GM19193 (cell line): Measurements from ENCODE around the gene LMAN2.

Experiments used
- POLR2A ChIP-seq: IDR thresholded peaks from 4 replicates; pipeline ENCODE4 v1.6.1; 2011; ENCODE audit not compliant: insufficient read depth, insufficient read length; ENCODE audit errors: extremely low read depth

Gene LMAN2

DNA sequence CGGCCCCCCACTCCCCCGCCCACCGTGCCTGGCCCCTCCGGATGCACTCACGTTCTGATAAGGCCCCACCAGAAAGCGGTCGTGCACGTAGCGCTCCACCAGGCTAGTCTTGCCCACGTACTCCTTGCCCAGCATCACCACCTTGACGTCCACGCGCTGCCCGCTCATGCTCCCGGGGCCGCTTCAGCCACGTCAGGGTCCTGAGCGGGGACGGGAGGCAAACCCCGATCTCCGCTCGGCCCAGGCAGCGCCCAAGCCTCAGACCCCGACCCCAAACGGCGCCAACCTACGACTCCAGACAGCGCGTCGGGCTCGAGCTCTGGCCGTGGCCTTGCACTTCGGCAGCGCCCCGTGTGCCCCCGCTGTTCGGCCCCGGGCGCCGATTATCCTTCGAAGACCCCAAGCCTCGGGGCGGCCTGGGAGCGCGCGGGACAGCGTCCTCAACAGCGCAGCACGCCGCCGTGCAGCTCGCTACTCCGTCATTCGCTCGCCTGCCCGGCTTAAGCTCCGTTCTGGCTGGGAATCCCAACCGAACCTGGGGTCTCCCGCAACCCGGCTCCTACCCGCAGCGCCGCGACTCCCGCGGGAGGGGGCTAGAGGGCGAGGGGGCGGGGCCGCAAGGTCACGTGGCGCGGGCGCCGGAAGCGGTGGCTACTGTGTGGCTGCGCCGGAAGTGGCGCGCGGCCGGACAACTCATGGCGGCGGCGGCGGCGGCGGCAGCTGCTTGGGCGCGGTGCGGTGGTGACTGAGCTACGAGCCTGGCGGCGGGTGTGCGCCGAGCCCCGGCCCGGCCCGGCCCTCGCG lies 48.1 kb downstream of the LMAN2 start, which contains the start of the genes PRELID1 and RAB24:
PRELID1 (plus strand) TSS at position 679 of the 804 bp plus-strand sequence. CDS start 187 bp downstream, outside the sequence.
RAB24 (minus strand) TSS at position 599 of the 804 bp plus-strand sequence; CDS start at position 168, 431 bp downstream.
- TF ChIP-seq POLR2A: peak; percentile 76

DNA sequence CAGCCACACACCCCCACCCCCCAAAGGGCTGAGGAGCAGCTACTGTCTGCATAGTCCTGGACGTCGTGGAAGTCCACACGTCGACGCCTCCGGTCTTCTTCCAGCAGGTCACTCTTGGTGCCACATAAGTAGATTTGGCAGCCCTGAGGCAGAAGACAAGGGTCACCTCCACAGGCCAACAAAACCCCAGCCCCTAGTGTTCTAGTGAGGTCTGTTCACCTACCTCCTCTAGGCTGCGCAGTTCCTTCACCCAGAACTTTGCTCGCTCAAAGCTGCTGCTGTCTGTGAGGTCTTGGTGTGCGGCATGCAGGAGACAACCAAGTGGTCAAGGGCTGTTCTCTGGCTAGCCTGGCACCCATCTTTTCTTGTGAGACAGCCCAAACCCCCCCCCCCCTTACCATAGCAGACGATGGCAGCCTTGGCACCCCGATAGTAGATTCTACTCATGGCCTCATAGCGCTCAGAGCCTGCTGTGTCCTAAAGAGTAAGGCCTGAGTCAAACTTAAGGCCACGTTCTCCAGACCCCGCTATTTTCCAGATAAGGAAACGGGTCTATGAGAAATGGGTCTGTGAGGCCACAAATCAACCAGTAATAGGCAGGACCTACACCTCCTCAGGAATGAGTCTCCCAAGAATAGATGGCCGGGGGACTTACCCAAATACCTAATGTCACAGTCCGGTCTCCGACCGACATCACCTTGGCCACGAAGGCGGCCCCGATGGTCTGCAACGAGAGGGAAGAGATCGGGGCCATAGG lies 48.9 kb downstream of the LMAN2 start:
- TF ChIP-seq POLR2A: peak; percentile 14

GRCh38 chr5:177301503-177302165 lies 49.8 kb downstream of the LMAN2 start:
- no peak for TF ChIP-seq POLR2A

GRCh38 chr5:177300951-177301350 lies 50.5 kb downstream of the LMAN2 start:
- no peak for TF ChIP-seq POLR2A

GRCh38 chr5:177300236-177300880 lies 51.1 kb downstream of the LMAN2 start:
- TF ChIP-seq POLR2A: no peak

DNA sequence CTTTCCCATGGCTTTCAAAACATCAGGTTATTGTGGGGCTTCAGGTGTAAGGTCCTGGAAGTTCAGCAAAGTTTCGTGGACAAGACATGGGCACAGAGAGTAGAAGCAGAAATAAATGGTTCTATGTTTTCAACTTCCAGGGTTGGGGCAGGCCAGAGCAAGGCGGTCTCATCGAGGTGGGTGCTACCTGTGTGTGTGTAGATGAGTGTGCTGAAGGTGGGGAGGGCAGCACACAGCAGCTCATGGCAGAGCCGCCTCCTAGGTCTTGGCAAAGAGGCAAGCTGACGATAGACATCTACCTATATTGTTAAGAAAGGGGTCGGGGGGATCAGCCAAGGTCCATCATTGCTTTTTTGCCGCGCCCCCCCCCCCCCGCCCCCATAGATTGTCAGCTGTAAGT lies 51.8 kb downstream of the LMAN2 start:
- no peak for TF ChIP-seq POLR2A

DNA sequence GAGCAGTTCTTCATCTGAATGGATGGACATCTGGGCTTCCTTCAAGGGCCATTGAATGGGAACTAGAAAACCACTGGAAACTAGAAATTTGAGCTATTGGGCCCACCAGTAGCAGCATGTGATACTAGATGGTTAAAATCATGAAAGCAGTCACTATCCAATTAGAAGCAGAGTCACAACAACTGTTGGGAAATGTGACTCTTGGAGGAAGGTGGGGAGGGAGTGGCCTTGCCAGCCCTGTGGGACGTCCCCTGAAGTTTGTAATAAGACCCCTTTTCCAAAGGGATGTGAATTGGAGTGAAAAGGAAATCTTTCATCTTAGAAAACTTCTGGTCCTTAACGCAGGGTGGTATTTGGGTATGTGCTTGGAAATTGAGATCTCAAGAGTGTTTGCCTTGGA lies 53.5 kb downstream of the LMAN2 start:
- TF ChIP-seq POLR2A: no peak

DNA sequence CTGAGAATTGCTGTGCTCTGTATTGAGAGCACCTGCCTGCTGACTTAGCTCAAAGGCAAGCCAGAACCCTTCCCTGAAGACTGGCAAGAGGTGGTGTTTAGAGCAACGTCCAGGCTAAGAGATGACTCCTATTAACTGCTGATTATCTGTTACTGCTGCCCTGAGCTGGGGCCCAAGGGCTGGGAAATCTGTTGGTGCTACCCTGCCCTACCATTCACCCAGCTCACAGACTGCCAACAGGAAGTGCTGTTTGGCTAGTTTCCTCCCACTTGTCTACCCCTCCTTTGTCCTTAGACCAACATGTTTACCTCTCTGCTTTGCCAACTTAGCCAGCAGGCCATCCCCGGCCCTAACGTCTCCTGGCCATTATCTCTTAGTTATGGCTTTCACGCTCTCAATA lies 54.9 kb downstream of the LMAN2 start:
- TF ChIP-seq POLR2A: no peak

GRCh38 chr5:177295924-177296323 lies 55.5 kb downstream of the LMAN2 start:
- no peak for TF ChIP-seq POLR2A

DNA sequence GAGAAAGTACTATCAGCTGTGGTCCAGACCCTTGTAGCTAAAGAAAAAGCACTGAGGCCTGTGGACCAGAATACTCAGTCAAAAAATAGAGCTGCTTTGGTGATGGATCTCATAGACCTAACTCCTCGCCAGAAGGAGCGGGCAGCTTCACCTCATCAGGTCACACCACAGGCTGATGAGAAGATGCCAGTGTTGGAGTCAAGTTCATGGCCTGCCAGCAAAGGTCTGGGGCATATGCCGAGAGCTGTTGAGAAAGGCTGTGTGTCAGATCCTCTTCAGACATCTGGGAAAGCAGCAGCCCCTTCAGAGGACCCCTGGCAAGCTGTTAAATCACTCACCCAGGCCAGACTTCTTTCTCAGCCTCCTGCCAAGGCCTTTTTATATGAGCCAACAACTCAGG lies 56.8 kb downstream of the LMAN2 start:
- no peak for TF ChIP-seq POLR2A

DNA sequence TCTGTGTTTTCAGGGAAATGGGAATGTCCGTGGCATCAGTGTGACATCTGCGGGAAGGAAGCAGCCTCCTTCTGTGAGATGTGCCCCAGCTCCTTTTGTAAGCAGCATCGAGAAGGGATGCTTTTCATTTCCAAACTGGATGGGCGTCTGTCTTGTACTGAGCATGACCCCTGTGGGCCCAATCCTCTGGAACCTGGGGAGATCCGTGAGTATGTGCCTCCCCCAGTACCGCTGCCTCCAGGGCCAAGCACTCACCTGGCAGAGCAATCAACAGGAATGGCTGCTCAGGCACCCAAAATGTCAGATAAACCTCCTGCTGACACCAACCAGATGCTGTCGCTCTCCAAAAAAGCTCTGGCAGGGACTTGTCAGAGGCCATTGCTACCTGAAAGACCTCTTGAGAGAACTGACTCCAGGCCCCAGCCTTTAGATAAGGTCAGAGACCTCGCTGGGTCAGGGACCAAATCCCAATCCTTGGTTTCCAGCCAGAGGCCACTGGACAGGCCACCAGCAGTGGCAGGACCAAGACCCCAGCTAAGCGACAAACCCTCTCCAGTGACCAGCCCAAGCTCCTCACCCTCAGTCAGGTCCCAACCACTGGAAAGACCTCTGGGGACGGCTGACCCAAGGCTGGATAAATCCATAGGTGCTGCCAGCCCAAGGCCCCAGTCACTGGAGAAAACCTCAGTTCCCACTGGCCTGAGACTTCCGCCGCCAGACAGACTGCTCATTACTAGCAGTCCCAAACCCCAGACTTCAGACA lies 57.5 kb downstream of the LMAN2 start:
- TF ChIP-seq POLR2A: no peak

DNA sequence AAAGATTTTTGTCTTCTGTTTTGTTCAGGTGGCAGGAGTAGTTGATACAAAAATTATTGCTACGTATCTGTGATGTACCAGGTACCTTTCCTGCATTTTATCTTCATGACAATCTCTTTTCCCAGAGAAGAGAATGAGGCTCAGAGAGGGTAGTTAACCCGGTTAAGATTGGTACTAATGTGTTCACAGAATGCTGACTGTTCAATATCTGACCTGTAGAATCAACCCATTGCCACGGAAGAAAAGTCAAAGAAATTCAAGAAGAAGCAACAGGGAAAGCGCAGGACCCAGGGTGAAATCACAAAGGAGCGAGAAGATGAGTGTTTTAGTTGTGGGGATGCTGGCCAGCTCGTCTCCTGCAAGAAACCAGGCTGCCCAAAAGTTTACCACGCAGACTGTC lies 59.7 kb downstream of the LMAN2 start:
- TF ChIP-seq POLR2A: no peak

DNA sequence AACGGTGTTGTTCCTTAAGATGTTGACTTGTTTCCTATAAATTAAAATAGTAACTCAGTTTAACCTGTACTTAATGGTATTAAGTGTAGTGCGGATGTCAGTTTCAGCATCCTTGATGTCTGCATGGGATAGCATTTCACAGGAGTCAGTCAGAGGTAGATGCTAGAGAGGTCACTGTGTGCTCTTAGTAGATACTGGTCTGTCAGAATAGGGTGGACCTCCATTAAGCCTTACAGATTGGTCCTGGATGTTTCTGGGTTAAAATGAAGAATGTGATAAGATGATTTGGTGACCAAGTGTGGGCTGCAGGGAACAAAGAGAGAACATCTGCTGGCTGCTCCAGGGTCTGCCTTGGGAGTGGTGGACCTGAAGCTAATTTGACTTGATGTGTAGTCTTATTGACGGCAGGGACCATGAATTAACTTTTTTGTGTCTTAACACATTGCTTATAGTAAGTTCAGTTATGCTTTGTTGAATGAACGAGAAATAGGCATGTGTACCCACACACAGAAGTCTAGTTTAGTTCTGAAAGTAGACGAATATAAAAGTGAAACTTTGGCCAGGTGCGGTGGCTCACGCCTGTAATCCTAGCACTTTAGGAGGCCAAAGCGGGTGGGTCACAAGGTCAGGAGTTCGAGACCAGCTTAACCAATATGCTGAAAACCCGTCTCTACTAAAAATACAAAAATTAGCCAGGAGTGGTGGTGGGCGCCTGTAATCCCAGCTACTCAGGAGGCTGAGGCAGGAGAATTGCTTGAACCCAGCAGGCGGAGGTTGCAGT lies 60.5 kb downstream of the LMAN2 start:
- TF ChIP-seq POLR2A: no peak
